Measurements from ENCODE around the gene BEX4. TPM values are rescaled to one million over a fixed set of nuclear protein-coding genes. Genes with fewer than 3 reads are reported as not detected.

Gene BEX4
- total and polyA plus RNA-seq, 10 of the 15 experiments (the other 5 are each of a cell fraction or from before 2014, with no cell fraction given), result 0.76 to 3.3 (median 2.2) TPM

DNA sequence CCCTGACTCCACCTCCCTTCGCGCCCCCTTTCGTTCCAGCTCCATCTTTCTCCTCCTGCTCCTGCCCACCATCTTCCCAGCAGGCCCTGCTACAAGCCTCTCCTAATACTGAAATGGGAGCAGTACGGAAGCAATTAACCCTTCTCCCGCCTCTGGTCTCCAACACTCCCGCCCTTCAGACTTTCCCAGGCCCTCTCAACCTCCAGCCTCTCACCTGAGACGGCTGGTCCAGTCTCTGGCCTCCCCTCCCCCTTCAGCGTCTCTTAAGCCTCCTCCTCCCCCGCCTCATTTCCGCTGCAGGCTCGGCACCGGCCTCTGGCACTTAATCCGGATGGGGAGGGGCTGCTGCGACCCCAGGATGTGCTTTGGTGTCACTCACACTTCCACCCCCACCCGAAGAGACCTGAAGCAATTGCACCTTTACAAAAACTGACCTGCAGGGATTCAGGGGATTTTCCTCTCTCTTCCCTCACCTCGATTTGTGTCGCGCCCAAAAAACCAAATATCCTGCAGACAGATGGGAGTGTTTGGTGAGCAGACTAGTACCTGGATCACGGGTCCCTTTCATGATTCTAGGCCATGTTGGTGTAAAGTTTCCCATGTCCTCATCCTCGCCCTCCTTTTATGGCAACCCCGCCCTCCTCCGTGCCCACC is 39.4 kb downstream of the BEX4 start:
- Histone ChIP-seq H3K36me3 (ENCODE audit: control insufficient read depth in 2 of 2, insufficient read depth in 2 of 2, low read length in 1 of 2) (no peaks in the 10 kb centered on the region), H3K79me2 (ENCODE audit: control insufficient read depth, insufficient read depth, low read length) (peaks cover 8% of the 10 kb centered on the region), H3K4me3 (peak overlapping the region; percentile 69), H3K9me3 (replicated peaks; ENCODE audit: control insufficient read depth, insufficient read depth, low read length) (no peaks in the 10 kb centered on the region), H3K27me3 (replicated peaks in 1 of 2; ENCODE audit: control insufficient read depth in 2 of 2, insufficient read depth in 2 of 2, low read length in 1 of 2) (no peaks in the 10 kb centered on the region), H2AFZ (ENCODE audit: control insufficient read depth, low read depth, low read length) (peak overlapping the region; percentile 91), H3K4me2 (ENCODE audit: control insufficient read depth, insufficient read depth) (peak overlapping the region; percentile 81), H3K9ac (ENCODE audit: control insufficient read depth, insufficient read depth, low read length) (peak overlapping the region; percentile 80), H3K4me1 (ENCODE audit: control insufficient read depth, insufficient read depth, low read length) (peaks cover 3% of the 10 kb centered on the region; the same call in 1 of the 2 replicates), H3K27ac (ENCODE audit: control insufficient read depth, insufficient read depth) (peak overlapping the region; percentile 72), H4K20me1 (ENCODE audit: control insufficient read depth, insufficient read depth) (no peaks in the 10 kb centered on the region; the same call in 1 of the 2 replicates)
- no peak for FAIRE-seq
- peak; percentile 88 for ATAC-seq
- RAD21 ChIA-PET (ENCODE audit: unreplicated experiment), result no interaction called here
- BruUV-seq (replicated peaks), result no TSS peak
- SMC1A ChIA-PET (ENCODE audit: uncharacterized antibody, unreplicated experiment), result interaction anchor here (1.2 kb wide), 2 partner anchors 43 to 210 kb away, joined by 3 to 4 read pairs; no protein-coding TSS in a partner anchor
- in situ Hi-C loops (cut with MboI) (no loop called here), intact Hi-C loops (cut with micrococcal nuclease; ENCODE audit: unreplicated experiment) (no loop called here)
- CTCF ChIA-PET, result no interaction called here
- POLR2A ChIA-PET, result interaction anchor here (1.0 kb wide), 1 partner anchor 1836 kb away, joined by 4 read pairs; no protein-coding TSS in a partner anchor
- 19% methylated on average over 22 of the region's 22 CpGs for WGBS (ENCODE audit: insufficient coverage, insufficient replicate concordance, low lambda C conversion rate, missing lambda C conversion rate)
- peak; percentile 3 for DNase-seq (ENCODE audit: low read depth, low spot score)
- TF ChIP-seq MXI1 (IDR thresholded peaks at IDR 0.05; ENCODE audit: low read depth, low read length) (no peak), MEF2B (IDR thresholded peaks at IDR 0.05; ENCODE audit: partially characterized antibody, poor library complexity, severe bottlenecking) (no peak), NR2C1 (IDR thresholded peaks at IDR 0.05) (peak; percentile 35; the same call in 1 of the 2 replicates), MTA2 (IDR thresholded peaks at IDR 0.05; ENCODE audit: low read depth) (no peak), TAF1 (IDR thresholded peaks at IDR 0.05; ENCODE audit: borderline replicate concordance, low read depth, low read length) (no peak; the same call in 1 of the 2 replicates), NR2F1 (conservative IDR thresholded peaks at IDR 0.05) (0 out of 2 replicates have a peak, but pooled peaks have one; percentile 12), CREM (IDR thresholded peaks at IDR 0.05; ENCODE audit: low read depth) (no peak), RUNX3 (IDR thresholded peaks at IDR 0.05; ENCODE audit: low read length) (no peak), POLR2A (IDR thresholded peaks at IDR 0.05; ENCODE audit: low read depth, low read length) (peak; percentile 36; the same call in 1 of the 2 replicates), LARP7 (IDR thresholded peaks at IDR 0.05) (0 out of 2 replicates have a peak, but pooled peaks have one; percentile 13)
- TF ChIP-seq, protein P1, sequence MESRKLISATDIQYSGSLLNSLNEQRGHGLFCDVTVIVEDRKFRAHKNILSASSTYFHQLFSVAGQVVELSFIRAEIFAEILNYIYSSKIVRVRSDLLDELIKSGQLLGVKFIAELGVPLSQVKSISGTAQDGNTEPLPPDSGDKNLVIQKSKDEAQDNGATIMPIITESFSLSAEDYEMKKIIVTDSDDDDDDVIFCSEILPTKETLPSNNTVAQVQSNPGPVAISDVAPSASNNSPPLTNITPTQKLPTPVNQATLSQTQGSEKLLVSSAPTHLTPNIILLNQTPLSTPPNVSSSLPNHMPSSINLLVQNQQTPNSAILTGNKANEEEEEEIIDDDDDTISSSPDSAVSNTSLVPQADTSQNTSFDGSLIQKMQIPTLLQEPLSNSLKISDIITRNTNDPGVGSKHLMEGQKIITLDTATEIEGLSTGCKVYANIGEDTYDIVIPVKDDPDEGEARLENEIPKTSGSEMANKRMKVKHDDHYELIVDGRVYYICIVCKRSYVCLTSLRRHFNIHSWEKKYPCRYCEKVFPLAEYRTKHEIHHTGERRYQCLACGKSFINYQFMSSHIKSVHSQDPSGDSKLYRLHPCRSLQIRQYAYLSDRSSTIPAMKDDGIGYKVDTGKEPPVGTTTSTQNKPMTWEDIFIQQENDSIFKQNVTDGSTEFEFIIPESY (IDR thresholded peaks at IDR 0.05), result no peak
- TF ChIP-seq, protein P2, sequence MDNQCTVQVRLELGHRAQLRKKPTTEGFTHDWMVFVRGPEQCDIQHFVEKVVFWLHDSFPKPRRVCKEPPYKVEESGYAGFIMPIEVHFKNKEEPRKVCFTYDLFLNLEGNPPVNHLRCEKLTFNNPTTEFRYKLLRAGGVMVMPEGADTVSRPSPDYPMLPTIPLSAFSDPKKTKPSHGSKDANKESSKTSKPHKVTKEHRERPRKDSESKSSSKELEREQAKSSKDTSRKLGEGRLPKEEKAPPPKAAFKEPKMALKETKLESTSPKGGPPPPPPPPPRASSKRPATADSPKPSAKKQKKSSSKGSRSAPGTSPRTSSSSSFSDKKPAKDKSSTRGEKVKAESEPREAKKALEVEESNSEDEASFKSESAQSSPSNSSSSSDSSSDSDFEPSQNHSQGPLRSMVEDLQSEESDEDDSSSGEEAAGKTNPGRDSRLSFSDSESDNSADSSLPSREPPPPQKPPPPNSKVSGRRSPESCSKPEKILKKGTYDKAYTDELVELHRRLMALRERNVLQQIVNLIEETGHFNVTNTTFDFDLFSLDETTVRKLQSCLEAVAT (IDR thresholded peaks at IDR 0.05), result no peak
- TF ChIP-seq, protein P3, sequence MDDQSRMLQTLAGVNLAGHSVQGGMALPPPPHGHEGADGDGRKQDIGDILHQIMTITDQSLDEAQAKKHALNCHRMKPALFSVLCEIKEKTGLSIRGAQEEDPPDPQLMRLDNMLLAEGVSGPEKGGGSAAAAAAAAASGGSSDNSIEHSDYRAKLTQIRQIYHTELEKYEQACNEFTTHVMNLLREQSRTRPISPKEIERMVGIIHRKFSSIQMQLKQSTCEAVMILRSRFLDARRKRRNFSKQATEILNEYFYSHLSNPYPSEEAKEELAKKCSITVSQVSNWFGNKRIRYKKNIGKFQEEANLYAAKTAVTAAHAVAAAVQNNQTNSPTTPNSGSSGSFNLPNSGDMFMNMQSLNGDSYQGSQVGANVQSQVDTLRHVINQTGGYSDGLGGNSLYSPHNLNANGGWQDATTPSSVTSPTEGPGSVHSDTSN (IDR thresholded peaks at IDR 0.05; ENCODE audit: insufficient replicate concordance, low read depth, low read length), result peak; percentile 10
- TF ChIP-seq, protein P4, sequence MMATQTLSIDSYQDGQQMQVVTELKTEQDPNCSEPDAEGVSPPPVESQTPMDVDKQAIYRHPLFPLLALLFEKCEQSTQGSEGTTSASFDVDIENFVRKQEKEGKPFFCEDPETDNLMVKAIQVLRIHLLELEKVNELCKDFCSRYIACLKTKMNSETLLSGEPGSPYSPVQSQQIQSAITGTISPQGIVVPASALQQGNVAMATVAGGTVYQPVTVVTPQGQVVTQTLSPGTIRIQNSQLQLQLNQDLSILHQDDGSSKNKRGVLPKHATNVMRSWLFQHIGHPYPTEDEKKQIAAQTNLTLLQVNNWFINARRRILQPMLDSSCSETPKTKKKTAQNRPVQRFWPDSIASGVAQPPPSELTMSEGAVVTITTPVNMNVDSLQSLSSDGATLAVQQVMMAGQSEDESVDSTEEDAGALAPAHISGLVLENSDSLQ (IDR thresholded peaks at IDR 0.05), result peak; percentile 72

Measured in GM12878 (cell line).